ENCODE results near the gene CTCFL.
"Not testable (repeated sequence)": the region's sequence is repeated elsewhere in the genome, so short reads cannot be mapped to it uniquely, and the experiment has no call there.

CTCFL gene

GRCh38 chr20:57505979-57506378 is 19.0 kb downstream of the CTCFL start:
- DNase-seq, result no peak

- DNase-seq, result no peak
Observed at GRCh38 chr20:57504411-57504810, 20.5 kb downstream of the CTCFL start.

- peak in 1 of 2 donors; percentile 11 for DNase-seq
Observed at GRCh38 chr20:57503035-57503658, 21.8 kb downstream of the CTCFL start.

- DNase-seq, result no peak
Observed at GRCh38 chr20:57502336-57502700, 22.6 kb downstream of the CTCFL start.

DNA sequence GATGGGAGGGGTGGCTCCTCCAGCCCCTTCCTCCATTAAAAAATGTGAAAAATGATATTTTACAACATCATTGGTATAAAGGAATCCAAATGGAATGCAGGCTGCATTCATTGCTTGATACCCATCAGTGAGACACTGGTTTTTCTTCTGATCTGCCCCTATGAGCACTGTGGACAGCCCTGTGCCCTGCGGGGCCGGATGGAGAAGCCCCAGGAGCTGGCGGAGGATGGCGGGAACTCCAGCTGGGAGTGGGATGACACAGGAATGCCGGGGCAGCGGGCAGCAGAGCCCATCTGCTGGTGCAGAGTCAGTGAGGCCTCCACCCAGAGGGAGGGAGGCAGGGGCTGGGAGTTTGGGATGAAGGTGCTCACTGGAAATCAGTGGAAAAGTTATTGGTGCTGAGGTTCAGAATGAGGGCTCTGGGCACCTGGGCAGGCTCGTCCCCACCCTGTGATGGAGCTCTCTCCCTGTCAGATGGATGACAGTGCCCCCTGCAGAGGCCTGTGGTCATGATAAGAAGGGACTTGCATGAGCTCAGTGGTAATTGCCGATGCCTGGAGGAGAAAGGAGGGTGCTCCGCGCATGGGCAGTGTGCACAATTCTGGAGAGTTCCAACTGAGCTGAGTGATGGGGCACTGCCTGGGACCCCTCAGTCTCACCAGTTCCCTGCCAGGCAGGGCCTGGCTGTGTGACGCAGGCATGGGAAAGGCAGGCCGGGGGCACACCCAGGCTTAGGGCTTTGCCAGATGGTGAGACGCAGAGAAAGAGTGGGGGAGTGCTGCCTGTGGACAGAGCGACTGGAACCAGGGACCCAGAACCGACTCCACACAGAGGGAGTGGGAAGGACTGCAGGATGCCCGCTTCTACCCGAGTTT is 23.2 kb downstream of the CTCFL start:
- DNase-seq, result no peak

DNA sequence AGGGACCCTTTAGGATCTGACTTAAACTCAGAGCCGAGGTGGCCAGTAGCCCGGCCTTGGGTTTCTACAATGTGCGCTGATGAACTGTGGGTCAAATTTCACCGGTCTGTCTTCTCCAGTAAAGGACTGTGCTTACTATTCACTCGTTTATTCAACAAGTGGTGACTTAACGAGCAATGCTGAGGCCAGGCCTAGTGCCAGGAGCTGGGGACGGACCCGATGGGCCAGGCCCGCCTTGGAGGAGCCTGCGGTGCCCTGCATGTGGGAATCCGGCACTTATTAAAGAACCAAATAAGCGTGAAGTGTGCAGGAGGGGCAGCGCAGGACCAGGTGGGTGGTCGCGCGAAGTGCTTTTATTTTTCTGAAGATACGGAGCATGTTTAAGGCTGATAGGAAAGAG is 24.0 kb downstream of the CTCFL start:
- DNase-seq, result no peak

DNA sequence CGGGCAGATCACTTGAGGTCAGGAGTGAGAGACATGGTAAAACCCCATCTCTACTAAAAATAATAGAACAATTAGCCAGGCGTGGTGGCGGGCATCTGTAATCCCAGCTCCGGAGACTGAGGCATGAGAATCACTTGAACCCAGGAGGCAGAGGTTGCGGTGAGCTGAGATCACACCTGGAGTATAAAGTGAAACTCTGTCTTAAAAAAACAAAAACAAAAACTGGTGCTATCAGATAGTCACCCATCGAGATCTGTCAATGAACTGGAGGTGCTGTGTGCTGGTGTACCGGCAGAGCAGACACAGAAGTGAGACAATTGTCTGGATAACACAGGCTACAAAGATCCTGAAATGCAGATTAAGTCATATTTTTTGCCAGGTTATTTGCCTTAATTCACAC is 24.7 kb downstream of the CTCFL start:
- DNase-seq, result no peak

GRCh38 chr20:57499676-57500075 is 25.3 kb downstream of the CTCFL start:
- no peak for DNase-seq

GRCh38 chr20:57498425-57499400 is 26.2 kb downstream of the CTCFL start:
- peak; percentile 28 to 49 for DNase-seq

- no peak for DNase-seq
Observed at GRCh38 chr20:57496592-57496991, 28.3 kb downstream of the CTCFL start.

DNA sequence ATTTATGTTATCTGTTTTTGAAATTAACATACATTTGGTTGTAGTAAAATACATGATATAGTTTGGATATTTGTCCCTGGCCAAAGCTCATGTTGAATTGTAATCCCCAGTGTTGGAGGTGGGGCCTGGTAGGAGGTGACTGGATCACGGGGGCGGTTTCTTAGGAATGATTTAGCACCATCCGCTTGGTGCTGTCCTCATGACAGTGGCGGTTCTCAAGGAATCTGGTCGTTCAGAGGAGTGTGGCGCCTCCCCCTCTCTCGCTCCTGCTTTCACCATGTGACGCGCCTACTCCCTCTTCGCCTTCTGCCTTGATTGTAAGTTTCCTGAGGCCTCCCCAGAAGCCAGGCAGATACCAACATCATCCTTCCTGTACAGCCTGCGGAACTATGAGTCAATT is 29.0 kb downstream of the CTCFL start:
- no peak for DNase-seq

DNA sequence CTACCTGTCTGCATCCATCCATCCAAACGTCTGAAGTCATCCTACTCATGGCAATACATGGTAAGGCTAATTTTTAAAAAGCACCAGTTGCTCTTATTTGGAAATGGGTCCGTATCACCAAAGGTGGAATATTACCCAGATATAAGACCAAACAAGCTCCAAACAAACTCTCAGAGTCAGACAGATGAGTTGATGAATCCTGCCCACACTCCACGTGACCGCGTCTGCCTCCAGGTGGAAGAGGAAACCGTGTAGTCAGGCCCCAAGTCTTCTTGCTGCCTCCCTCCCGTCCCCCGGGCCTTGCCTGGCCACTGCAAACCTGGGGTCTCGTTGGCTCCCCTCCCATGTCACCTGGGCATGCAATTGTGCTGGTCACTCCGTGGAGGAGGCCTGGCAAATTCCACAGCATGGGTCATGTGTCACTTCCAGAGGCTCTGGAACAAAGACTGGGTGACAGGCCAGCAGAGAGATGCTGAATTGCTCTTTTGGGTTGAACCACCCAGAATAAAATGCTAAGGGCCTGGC is 31.8 kb downstream of the CTCFL start:
- no peak for DNase-seq

DNA sequence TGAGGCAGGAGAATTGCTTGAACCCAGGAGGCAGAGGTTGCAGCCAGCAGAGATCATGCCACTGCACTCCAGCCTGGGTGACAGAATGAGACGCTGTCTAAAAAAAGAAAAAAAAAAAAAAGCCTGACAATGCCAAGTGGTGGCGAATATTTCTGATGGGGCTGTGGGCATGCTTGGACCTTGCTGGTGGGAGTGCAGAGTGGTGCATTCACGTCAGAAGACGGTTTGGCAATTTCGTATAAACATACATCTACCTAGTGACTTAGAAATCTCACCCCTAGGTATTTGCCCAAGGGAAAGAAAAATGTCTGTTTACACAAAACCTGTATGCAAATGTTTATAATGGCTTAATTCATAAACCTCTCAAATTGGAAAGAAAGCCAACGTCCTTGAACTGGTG is 33.6 kb downstream of the CTCFL start:
- DNase-seq, result no peak

- not testable (repeated sequence) for DNase-seq
Observed at GRCh38 chr20:57488277-57488676, 36.7 kb downstream of the CTCFL start.

GRCh38 chr20:57485770-57486169 is 39.2 kb downstream of the CTCFL start:
- DNase-seq, result no peak

DNA sequence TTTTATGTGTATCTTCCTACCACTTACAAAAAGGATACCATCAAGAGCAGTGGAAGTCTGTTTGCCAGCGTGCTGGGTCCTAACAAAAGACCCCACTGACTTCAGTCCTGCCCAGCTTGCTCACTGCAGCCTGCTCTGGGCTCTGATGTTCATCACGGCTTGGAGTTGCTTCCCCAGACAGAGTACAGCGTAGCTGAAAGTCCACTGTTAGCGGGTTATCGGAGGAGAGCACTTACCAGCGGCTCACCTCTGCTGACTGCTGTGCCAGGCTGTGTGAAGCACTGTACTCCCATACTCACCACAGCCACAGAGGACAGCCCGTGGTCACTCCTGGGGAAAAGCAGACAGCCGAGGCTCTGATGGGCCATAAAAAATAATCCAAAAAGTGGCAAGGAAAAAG is 40.2 kb downstream of the CTCFL start:
- no peak for DNase-seq

DNA sequence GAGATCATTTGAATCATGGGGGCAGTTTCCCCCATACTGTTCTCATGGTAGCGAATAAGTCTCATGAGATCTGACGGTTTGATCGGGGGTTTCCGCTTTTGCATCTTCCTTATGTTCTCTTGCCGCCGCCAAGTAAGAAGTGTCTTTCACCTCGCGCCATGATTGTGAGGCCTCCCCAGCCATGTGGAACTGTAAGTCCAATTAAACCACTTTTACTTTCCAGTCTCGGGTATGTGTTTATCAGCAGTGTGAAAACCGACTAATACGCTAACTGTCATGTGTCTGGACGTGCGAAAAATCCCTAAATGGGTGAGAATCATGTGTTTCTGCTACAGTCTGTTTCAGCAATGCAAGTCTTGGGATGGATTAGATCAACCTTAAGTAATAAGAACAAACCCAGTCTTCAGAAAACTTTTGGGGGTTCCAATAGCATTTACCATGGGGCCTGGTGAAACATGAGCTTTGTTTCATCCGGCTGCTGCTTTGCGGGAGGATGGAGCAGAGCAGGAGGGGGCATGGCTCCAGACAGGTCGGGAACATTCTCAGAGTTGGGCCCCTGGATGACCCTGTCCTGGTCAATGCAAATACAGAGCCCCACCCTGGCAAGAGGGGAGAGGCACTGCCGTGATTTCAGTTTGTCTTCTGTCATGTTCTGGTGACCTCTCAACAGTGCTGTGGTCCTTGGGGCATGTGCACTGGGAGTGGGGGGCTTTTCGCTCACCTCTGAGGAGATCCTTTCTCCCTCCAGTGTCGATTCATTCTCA is 41.5 kb downstream of the CTCFL start:
- DNase-seq, result no peak

- no peak for DNase-seq
Observed at GRCh38 chr20:57482796-57483195, 42.1 kb downstream of the CTCFL start.

DNA sequence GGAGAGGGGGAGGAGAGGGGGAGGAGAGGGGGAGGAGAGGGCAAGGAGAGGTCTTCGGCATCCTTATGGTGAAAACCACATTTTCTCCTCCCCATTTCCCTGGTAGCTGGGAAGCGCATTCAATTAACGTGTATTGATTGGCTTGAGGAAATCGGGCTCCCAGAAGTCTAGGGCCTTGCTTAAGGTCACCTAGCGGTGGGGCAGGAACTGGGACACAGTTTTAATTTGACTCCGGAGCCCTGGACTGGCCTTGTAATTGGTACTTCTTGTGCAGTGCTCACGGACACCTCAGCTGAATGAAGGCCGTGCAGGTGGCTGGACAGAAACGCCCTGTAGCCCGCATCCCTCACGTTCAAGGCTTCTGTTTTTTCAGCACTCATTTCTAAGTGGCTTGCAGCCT is 42.8 kb downstream of the CTCFL start:
- no peak for DNase-seq

DNA sequence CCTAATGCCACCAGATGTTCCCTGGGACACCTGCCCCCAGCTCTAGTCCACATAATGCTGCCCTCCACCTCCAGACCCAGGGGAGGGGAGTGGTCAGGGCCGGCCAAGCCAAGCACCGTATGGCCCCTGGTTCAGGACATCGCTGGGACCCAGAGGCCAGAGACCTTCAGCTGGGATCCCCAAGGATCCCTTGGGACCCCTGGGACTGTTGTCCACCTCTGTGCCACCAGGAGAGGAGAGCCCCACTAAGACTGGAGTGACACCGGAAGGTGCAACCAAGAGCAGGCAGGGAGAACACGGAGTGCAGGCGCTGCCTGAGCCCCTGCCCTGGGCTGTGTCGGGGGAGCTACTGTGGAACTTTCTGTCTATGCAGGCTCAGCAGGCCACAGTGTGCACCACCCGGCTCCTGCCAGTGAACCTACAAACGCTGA is 43.6 kb downstream of the CTCFL start:
- no peak for DNase-seq

DNA sequence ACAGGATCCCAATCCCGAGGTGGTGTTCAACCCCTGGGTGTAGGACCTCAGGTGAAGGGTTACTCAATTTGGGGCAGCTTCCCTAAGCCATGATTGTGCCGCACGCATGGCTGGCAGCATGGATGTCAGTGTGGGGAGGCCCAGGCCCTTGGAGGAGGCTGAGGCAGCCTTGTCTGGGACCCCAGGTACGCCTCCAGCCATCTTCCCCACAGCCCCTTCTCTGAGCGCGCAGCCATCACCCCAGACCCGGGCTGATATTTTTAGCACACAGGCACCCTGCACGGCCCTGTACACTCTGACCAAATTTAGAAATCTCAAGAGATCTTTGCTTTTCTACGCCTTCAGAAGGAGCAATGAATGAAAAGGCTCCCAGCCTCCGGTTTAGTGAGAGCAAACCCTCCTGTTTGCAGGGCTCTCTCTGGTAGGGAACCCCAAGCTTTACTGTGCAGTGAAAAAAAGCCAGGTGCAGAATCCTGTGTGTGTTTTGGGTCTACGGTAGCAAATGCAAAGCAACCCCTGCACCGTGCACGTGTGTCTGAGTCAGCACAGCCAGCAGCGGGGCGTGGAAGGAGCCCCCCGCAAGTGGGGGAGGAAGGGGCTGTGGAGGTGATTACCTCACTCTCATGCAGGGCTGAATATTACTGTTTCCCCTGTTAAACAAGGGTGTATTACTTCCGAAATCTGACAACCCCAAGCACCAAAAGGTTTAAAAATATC is 44.3 kb downstream of the CTCFL start:
- DNase-seq, result peak in 1 of 2 donors; percentile 27

DNA sequence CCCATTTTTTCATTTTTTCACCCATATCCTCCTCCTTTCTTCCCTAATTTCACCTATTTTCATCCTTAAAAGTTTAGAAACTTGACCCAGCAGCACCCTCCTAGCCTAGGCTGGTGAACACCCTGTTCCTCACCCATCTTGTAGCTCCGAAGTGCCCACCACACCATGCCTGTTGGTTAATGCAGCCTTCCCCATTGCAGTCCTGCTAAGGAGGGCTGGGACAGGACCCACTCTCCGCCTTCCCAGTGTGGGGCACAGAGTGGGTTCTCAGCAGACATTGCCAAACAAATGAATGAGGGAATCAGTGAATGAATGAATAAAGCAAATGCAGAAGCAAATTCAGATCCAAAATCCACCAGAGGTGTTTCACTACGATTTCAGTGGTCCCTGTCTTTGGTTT is 45.7 kb downstream of the CTCFL start:
- no peak for DNase-seq

All from CD4-positive, alpha-beta T cell treated with Interferon alpha-2 for 1 hour (primary cell).